HuH-7 (cell line): ENCODE data around the gene VPS9D1.
A peak's percentile ranks its signal among the peaks of the same experiment; 100 is the strongest.
"Not testable (repeated sequence)": the region's sequence is repeated elsewhere in the genome, so short reads cannot be mapped to it uniquely, and the experiment has no call there.

Experiments used
- DNase-seq: peaks from one replicate; pipeline ENCODE4 v3.0.0; 2011; ENCODE audit warnings: low spot score

The VPS9D1 gene

GRCh38 chr16:89693931-89694783 is 26.5 kb downstream of the VPS9D1 start:
- DNase-seq: no peak

- DNase-seq: no peak
Observed at GRCh38 chr16:89693289-89693731, 27.4 kb downstream of the VPS9D1 start.

- no peak for DNase-seq
Observed at GRCh38 chr16:89691986-89692569, 28.6 kb downstream of the VPS9D1 start.

- no peak for DNase-seq
Observed at GRCh38 chr16:89691231-89691985, 29.3 kb downstream of the VPS9D1 start.

GRCh38 chr16:89690392-89690901 is 30.3 kb downstream of the VPS9D1 start:
- DNase-seq: no peak

- DNase-seq: not testable (repeated sequence)
Observed at GRCh38 chr16:89689621-89690020, 31.1 kb downstream of the VPS9D1 start.

GRCh38 chr16:89689142-89689541 is 31.6 kb downstream of the VPS9D1 start:
- no peak for DNase-seq

- no peak for DNase-seq
Observed at GRCh38 chr16:89688395-89688794, 32.3 kb downstream of the VPS9D1 start.

GRCh38 chr16:89687092-89687940 is 33.4 kb downstream of the VPS9D1 start:
- peak; percentile 99 for DNase-seq

- DNase-seq: peak; percentile 99
Observed at GRCh38 chr16:89686520-89687091, 34.1 kb downstream of the VPS9D1 start, which contains the start of gene CDK10. CDK10 (plus strand) TSS chr16:89686689; CDS start chr16:89686711, 22 bp downstream.

- no peak for DNase-seq
Observed at GRCh38 chr16:89685916-89686315, 34.8 kb downstream of the VPS9D1 start.

- no peak for DNase-seq
Observed at GRCh38 chr16:89678258-89678657, 42.4 kb downstream of the VPS9D1 start.

- no peak for DNase-seq
Observed at GRCh38 chr16:89672177-89672941, 48.3 kb downstream of the VPS9D1 start.

GRCh38 chr16:89671565-89671964 is 49.1 kb downstream of the VPS9D1 start:
- DNase-seq: not testable (repeated sequence)

GRCh38 chr16:89670496-89671431 is 49.9 kb downstream of the VPS9D1 start:
- no peak for DNase-seq

GRCh38 chr16:89669755-89670154 is 50.9 kb downstream of the VPS9D1 start:
- DNase-seq: no peak

GRCh38 chr16:89668790-89669158 is 51.9 kb downstream of the VPS9D1 start:
- DNase-seq: no peak

GRCh38 chr16:89667633-89668032 is 53.1 kb downstream of the VPS9D1 start:
- DNase-seq: no peak

- not testable (repeated sequence) for DNase-seq
Observed at GRCh38 chr16:89667000-89667399, 53.7 kb downstream of the VPS9D1 start.
